ENCODE measurements around the gene PCGF2. TPM values are rescaled to one million over a fixed set of nuclear protein-coding genes. Genes with fewer than 3 reads are reported as not detected.

PCGF2 gene
- total and polyA plus RNA-seq, 2 of the 8 experiments (the other 6 are each of a cell fraction or from before 2014, with no cell fraction given), result 42.1 to 93.3 TPM

- Histone ChIP-seq H3K18ac (ENCODE audit: extremely low read depth, low read length) (no peak overlapping the region), H3K4me2 (ENCODE audit: insufficient read depth in 1 of 2, low read depth in 2 of 2, low read length in 2 of 2) (peak overlapping the region; percentile 89 to 91), H2BK20ac (ENCODE audit: low read length) (no peak overlapping the region), H3K36me3 (ENCODE audit: control insufficient read depth in 2 of 4, insufficient read depth in 4 of 4, low read length in 3 of 4) (peaks cover 5 to 10% (median 9%) of the 10 kb centered on the region in 4 experiments; a peak in 7 of 8 replicates), H4K20me1 (replicated peaks in 1 of 2; ENCODE audit: control insufficient read depth in 1 of 2, insufficient read depth in 2 of 2, low read length in 2 of 2) (peaks cover 4 to 12% of the 10 kb centered on the region in 2 experiments), H3K79me2 (ENCODE audit: control insufficient read depth in 1 of 2, insufficient read depth in 2 of 2, low read length in 2 of 2) (peaks cover 9 to 26% of the 10 kb centered on the region in 2 experiments), H3K23ac (ENCODE audit: insufficient read length) (no peak overlapping the region), H3K9ac (replicated peaks in 1 of 4; ENCODE audit: extremely low read depth in 1 of 4, low read depth in 3 of 4, low read length in 3 of 4) (peak overlapping the region in 1 of 4 experiments; percentile 7; a peak in 2 of 7 replicates), H2BK5ac (ENCODE audit: low read depth, low read length) (no peak overlapping the region), H2AFZ (ENCODE audit: low read length) (no peak overlapping the region), H3K56ac (replicated peaks; ENCODE audit: insufficient read length, low read depth, low read length) (no peak overlapping the region), H3K4me1 (replicated peaks in 1 of 4; ENCODE audit: control insufficient read depth in 3 of 4, insufficient read depth in 4 of 4, low read length in 3 of 4) (peaks cover 2 to 12% (median 6%) of the 10 kb centered on the region in 4 experiments), H4K8ac (ENCODE audit: extremely low read depth, insufficient read depth, low read length) (no peak overlapping the region), H3K23me2 (ENCODE audit: low read depth, low read length) (peaks cover 43% of the 10 kb centered on the region), H3K9me3 (ENCODE audit: insufficient read depth in 2 of 2, low read depth in 1 of 2, low read length in 1 of 2) (no peaks in the 10 kb centered on the region), H3K4me3 (ENCODE audit: extremely low read depth in 1 of 4, insufficient read depth in 2 of 4, low read depth in 3 of 4, low read length in 4 of 4) (peak overlapping the region; percentile 66 to 87 (median 84)), H2BK120ac (replicated peaks; ENCODE audit: low read depth, low read length) (no peak overlapping the region), H2BK12ac (ENCODE audit: low read depth, low read length) (no peak overlapping the region), H4K5ac (ENCODE audit: insufficient read length, low read depth, low read length) (no peak overlapping the region), H3K14ac (ENCODE audit: insufficient read length) (no peak overlapping the region), H3K4ac (replicated peaks; ENCODE audit: insufficient read length, low read depth, low read length) (no peak overlapping the region), H2BK15ac (ENCODE audit: low read length) (no peak overlapping the region), H3K79me1 (ENCODE audit: low read depth, low read length) (peaks cover 5% of the 10 kb centered on the region), H3K27me3 (replicated peaks in 1 of 4; ENCODE audit: control insufficient read depth in 3 of 4, extremely low read depth in 1 of 4, insufficient read depth in 3 of 4, low read length in 3 of 4) (peaks cover 0 to 11% (median 5%) of the 10 kb centered on the region in 4 experiments; a peak in 5 of 7 replicates), H4K91ac (replicated peaks; ENCODE audit: insufficient read length, low read length) (no peak overlapping the region), H3K27ac (ENCODE audit: low read depth, low read length) (no peak overlapping the region), H2AK5ac (ENCODE audit: low read depth, low read length) (no peak overlapping the region)
- TF ChIP-seq SIN3A (conservative IDR thresholded peaks at IDR 0.05 in 1 of 2, IDR thresholded peaks at IDR 0.05 in 1 of 2; ENCODE audit: low read depth in 1 of 2, low read length in 2 of 2) (0 out of 4 replicates have a peak, but pooled peaks of 1 of the 2 experiments have one; percentile 16), POU5F1 (IDR thresholded peaks at IDR 0.05; ENCODE audit: low read depth, low read length) (0 out of 2 replicates have a peak, but pooled peaks have one; percentile 3), SP4 (IDR thresholded peaks at IDR 0.05; ENCODE audit: low read length) (no peak), JUN (IDR thresholded peaks at IDR 0.05; ENCODE audit: low read depth, low read length) (no peak)
- WGBS, 2 experiments (ENCODE audit: extremely low coverage in 1 of 2, insufficient coverage in 1 of 2, insufficient read length in 1 of 2, insufficient replicate concordance in 2 of 2, low coverage in 1 of 2, low lambda C conversion rate in 2 of 2, missing lambda C conversion rate in 1 of 2), result 9% methylated on average over 8 of the region's 10 CpGs; no CpG with 5 or more reads in 1 of the 2 experiments
- DNase-seq (ENCODE audit: low read depth in 1 of 2, low spot score in 2 of 2), result no peak
- no peak for FAIRE-seq
- CTCF ChIA-PET (ENCODE audit: partially characterized antibody), result interaction anchor here (0.8 to 1.7 kb wide), 6 partner anchors 17 to 74 kb away, joined by 3 to 8 read pairs (median 4); no protein-coding TSS in a partner anchor
- POLR2A ChIA-PET (ENCODE audit: partially characterized antibody), result interaction anchor here (0.7 to 3.6 kb wide), 14 partner anchors 10 to 449 kb away, joined by 3 to 22 read pairs (median 4); partner anchors contain the start of genes CWC25, LASP1, MLLT6 and RPL19
These were observed 3.1 kb upstream of the PCGF2 start for GRCh38 chr17:38751144-38751807.
